Measurements from ENCODE around the gene TMUB1.
A peak's percentile ranks its signal among the peaks of the same experiment; 100 is the strongest.

Gene TMUB1

GRCh38 chr7:151101621-151102396 lies 18.5 kb upstream of the TMUB1 start:
- no peak for DNase-seq

- DNase-seq, result no peak
Measured at GRCh38 chr7:151100921-151101320, 17.6 kb upstream of the TMUB1 start.

- no peak for DNase-seq
Measured at GRCh38 chr7:151099486-151100211, 16.4 kb upstream of the TMUB1 start.

- no peak for DNase-seq
Measured at GRCh38 chr7:151095828-151096475, 12.7 kb upstream of the TMUB1 start.

- DNase-seq, result no peak
Measured at GRCh38 chr7:151095123-151095797, 12.0 kb upstream of the TMUB1 start.

GRCh38 chr7:151094675-151095074 lies 11.4 kb upstream of the TMUB1 start:
- no peak for DNase-seq

GRCh38 chr7:151093748-151094147 lies 10.5 kb upstream of the TMUB1 start:
- no peak for DNase-seq

GRCh38 chr7:151091988-151092387 lies 8.7 kb upstream of the TMUB1 start:
- no peak for DNase-seq

- peak in 1 of 2 donors; percentile 31 for DNase-seq
Measured at GRCh38 chr7:151091431-151091830, 8.1 kb upstream of the TMUB1 start.

GRCh38 chr7:151091003-151091402 lies 7.7 kb upstream of the TMUB1 start:
- DNase-seq, result no peak

- no peak for DNase-seq
Measured at GRCh38 chr7:151089893-151090730, 6.8 kb upstream of the TMUB1 start.

- DNase-seq, result peak; percentile 31 to 83
Measured at GRCh38 chr7:151088856-151089699, 5.8 kb upstream of the TMUB1 start.

- no peak for DNase-seq
Measured at GRCh38 chr7:151088019-151088855, 4.9 kb upstream of the TMUB1 start.

GRCh38 chr7:151087245-151088018 lies 4.1 kb upstream of the TMUB1 start:
- peak; percentile 25 to 51 for DNase-seq

GRCh38 chr7:151086802-151087244 lies 3.5 kb upstream of the TMUB1 start:
- no peak for DNase-seq

- DNase-seq, result peak; percentile 60 to 70
Measured at GRCh38 chr7:151085691-151086620, 2.7 kb upstream of the TMUB1 start, which contains the start of gene AGAP3. AGAP3 (plus strand) TSS chr7:151086475; CDS start chr7:151086742, 267 bp downstream.

GRCh38 chr7:151085329-151085690 lies 2.0 kb upstream of the TMUB1 start:
- DNase-seq, result no peak

GRCh38 chr7:151083824-151084160 lies 499 bp upstream of the TMUB1 start:
- DNase-seq, result no peak

All from CD4-positive, alpha-beta T cell treated with Interleukin-1 beta for 1 hour (primary cell).